Gastrocnemius medialis (tissue), 4 donors: ENCODE results near the gene ADIPOR2.
"Not testable (repeated sequence)": the region's sequence is repeated elsewhere in the genome, so short reads cannot be mapped to it uniquely, and the experiment has no call there.

Source experiments
- POLR2A ChIP-seq, 2 donors: fragments of 450-650 bp; IDR thresholded peaks; one replicate each; pipeline ENCODE4 v1.6.1; 2017; ENCODE audit warnings: antibody characterized with exemption in 2 of 2, mild to moderate bottlenecking in 2 of 2, moderate library complexity in 2 of 2
- TF ChIP-seq, protein P1 (sequence below), 5 experiments: fragments of 450-650 bp in 3 of 5; fragments of 200-600 bp in 2 of 5; sonication (generic) in 2 of 5; IDR thresholded peaks in 4 of 5; conservative IDR thresholded peaks in 1 of 5; 1 replicate in 4 of 5; 2 replicates in 1 of 5; pipeline ENCODE4 v1.5.1; 2016 to 2019; ENCODE audit warnings: antibody characterized with exemption in 5 of 5, mild to moderate bottlenecking in 3 of 5, moderate library complexity in 3 of 5

DNA sequence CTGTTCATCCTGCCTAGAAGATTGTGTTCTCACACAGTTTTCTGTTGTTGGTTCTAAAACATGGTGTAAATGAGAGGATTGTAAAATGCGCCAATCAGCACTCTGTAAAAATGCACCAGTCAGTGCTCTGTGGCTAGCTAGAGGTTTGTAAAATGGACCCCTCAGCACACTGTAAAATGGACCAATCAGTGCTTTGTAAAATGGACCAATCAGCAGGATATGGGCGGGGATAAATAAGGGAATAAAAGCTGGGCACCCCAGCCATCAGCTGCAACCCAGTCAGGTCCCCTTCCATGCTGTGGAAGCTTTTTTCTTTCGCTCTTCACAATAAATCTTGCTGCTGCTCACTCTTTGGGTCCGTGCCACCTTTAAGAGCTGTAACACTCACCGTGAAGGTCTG, 19.1 kb downstream of the ADIPOR2 start:
- TF ChIP-seq, protein P1, sequence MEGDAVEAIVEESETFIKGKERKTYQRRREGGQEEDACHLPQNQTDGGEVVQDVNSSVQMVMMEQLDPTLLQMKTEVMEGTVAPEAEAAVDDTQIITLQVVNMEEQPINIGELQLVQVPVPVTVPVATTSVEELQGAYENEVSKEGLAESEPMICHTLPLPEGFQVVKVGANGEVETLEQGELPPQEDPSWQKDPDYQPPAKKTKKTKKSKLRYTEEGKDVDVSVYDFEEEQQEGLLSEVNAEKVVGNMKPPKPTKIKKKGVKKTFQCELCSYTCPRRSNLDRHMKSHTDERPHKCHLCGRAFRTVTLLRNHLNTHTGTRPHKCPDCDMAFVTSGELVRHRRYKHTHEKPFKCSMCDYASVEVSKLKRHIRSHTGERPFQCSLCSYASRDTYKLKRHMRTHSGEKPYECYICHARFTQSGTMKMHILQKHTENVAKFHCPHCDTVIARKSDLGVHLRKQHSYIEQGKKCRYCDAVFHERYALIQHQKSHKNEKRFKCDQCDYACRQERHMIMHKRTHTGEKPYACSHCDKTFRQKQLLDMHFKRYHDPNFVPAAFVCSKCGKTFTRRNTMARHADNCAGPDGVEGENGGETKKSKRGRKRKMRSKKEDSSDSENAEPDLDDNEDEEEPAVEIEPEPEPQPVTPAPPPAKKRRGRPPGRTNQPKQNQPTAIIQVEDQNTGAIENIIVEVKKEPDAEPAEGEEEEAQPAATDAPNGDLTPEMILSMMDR (IDR thresholded peaks at IDR 0.05 in 4 of 5, conservative IDR thresholded peaks at IDR 0.05 in 1 of 5) = not testable (repeated sequence)
- not testable (repeated sequence) for TF ChIP-seq POLR2A (IDR thresholded peaks at IDR 0.05)
